Thyroid gland (tissue), 4 donors: ENCODE results near the gene ERICH6. TPM values are rescaled to one million over a fixed set of nuclear protein-coding genes. Genes with fewer than 3 reads are reported as not detected.

Source experiments
- DNase-seq, 2 donors: peaks; one replicate each; pipeline ENCODE4 v3.0.0-alpha.2; 2019
- H3K27ac ChIP-seq, 3 donors: fragments of 200-600 bp; sonication (generic); 1 replicate in 2 of 3; 2 replicates in 1 of 3; pipeline ENCODE4 v1.5.1; 2016 to 2019; ENCODE audit warnings: mild to moderate bottlenecking in 1 of 3, moderate library complexity in 1 of 3
- H3K27me3 ChIP-seq: fragments of 200-600 bp; sonication (generic); one replicate; pipeline ENCODE4 v1.5.1; 2019
- H3K36me3 ChIP-seq, 2 donors: fragments of 200-600 bp; sonication (generic); one replicate each; pipeline ENCODE4 v1.5.1; 2016 to 2019
- H3K4me1 ChIP-seq, 2 donors: fragments of 200-600 bp; sonication (generic); one replicate each; pipeline ENCODE4 v1.5.1; 2017 to 2019
- H3K4me3 ChIP-seq, 3 donors: fragments of 200-600 bp; sonication (generic); replicated peaks in 1 of 3; 1 replicate in 2 of 3; 2 replicates in 1 of 3; pipeline ENCODE4 v1.5.1; 2016; ENCODE audit warnings: mild to moderate bottlenecking in 1 of 3
- H3K9me3 ChIP-seq: fragments of 200-600 bp; sonication (generic); one replicate; pipeline ENCODE4 v1.5.1; 2017
- POLR2A ChIP-seq, 2 donors: fragments of 450-650 bp; IDR thresholded peaks; one replicate each; pipeline ENCODE4 v1.6.1; 2017; ENCODE audit warnings: antibody characterized with exemption in 2 of 2, mild to moderate bottlenecking in 2 of 2, moderate library complexity in 1 of 2
- WGBS, 2 donors: methylation state at CpG; one replicate each; pipeline ENCODE4 v1.1.5; 2017; 5-methylcytosine and 5-hydroxymethylcytosine counted together
- intact Hi-C: fragments of 100-400 bp; cut with DNase I; formaldehyde crosslinking; loops from one replicate; pipeline ENCODE4 v1.15.1; 2023
- total RNA-seq, 4 donors: library from RNA; depleted of rRNA; stranded (reverse); fragments of >200 nt; gene quantifications; one replicate each; pipeline ENCODE4 v1.2.3, GENCODE V29; 2016
- TF ChIP-seq, protein P1 (sequence below), 6 experiments: fragments of 200-600 bp in 3 of 6; fragments of 450-650 bp in 3 of 6; sonication (generic) in 3 of 6; IDR thresholded peaks; one replicate each; pipeline ENCODE4 v1.5.1; 2016 to 2019; ENCODE audit warnings: antibody characterized with exemption in 6 of 6, mild to moderate bottlenecking in 2 of 6, inconsistent platforms in 1 of 6, moderate library complexity in 1 of 6

Gene ERICH6
- total RNA-seq, 4 donors from 2014 or later: 0.11 to 0.27 TPM; not detected in 2

DNA sequence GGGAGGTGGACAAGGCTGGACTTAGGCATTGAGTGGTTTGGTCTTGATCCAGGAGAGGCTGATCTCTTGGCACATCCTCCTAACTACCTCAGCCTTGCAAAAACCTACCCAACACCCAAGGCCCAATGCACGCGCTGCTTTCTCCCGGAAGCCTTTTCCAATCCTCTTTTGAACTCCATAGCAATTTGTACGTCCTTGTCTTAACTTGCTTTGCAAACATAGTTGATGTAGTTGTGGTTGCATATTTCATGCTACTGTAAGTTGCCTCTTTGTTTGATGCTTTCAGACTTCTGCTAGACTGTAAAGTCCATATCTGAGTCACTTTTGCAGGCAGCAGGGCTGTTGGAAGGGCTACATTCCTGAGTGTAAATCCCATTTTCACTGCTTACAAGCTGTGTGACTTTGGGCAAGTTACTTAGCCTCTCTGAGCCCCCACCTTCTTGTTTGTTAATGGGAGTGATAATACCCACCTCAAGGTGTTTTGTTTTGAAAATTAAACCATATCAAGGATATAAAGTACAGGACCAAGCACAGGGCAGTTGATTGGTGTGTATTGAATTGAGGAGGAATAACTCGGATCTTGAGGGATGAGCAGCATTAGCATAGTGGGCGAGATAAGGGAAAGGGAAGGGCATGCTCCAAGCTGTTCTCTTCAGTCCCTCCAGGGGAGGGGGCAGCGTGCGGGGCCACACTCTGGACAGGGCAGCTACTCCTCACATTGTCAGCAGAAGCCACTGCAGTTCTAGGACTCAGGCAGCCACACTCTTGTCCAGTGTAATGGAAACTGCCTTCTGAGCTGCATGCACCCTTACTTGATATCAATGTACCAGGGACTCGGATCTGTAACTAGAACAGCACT lies 30.4 kb upstream of the ERICH6 start:
- TF ChIP-seq, protein P1, sequence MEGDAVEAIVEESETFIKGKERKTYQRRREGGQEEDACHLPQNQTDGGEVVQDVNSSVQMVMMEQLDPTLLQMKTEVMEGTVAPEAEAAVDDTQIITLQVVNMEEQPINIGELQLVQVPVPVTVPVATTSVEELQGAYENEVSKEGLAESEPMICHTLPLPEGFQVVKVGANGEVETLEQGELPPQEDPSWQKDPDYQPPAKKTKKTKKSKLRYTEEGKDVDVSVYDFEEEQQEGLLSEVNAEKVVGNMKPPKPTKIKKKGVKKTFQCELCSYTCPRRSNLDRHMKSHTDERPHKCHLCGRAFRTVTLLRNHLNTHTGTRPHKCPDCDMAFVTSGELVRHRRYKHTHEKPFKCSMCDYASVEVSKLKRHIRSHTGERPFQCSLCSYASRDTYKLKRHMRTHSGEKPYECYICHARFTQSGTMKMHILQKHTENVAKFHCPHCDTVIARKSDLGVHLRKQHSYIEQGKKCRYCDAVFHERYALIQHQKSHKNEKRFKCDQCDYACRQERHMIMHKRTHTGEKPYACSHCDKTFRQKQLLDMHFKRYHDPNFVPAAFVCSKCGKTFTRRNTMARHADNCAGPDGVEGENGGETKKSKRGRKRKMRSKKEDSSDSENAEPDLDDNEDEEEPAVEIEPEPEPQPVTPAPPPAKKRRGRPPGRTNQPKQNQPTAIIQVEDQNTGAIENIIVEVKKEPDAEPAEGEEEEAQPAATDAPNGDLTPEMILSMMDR (IDR thresholded peaks at IDR 0.05): no peak
- H3K9me3 ChIP-seq: no peaks in the 10 kb centered on the region
- intact Hi-C loops: no loop called here
- no peak overlapping the region for H3K4me3 ChIP-seq
- no peak overlapping the region for H3K27ac ChIP-seq
- WGBS, 2 donors: 81 to 89% methylated on average over 8 to 9 of the region's 9 CpGs
- H3K36me3 ChIP-seq: no peaks in the 10 kb centered on the region
- H3K27me3 ChIP-seq: no peaks in the 10 kb centered on the region
- peaks cover 0 to 10% of the 10 kb centered on the region in 2 donors for H3K4me1 ChIP-seq
- no peak for DNase-seq

DNA sequence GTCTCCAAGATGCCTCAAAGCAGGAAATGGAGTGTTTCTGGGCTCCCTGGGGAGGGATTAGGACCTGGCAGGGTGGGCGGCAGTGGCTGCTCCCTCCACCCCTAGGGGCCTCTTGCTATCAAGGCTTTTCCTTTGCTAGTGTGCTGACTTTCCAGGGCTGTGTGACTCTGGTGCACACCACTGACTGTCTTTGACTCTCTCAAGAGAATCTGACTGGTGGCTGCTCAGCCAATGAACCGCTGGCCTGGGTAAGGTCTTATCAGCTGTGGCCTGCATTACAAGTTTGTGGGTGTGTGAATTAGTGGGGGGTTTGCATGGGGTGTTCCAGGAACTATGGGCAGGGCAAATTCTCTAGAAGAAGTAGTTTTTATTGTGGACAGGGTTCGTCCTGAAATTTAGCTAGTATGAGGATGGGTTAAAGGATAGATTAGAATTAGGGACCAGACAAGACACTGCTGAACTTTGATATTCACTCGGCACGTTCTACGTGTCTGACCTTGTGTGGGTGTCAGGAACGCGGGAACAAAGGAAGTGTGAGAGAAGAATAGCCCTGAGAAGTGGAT lies 29.7 kb upstream of the ERICH6 start:
- Histone ChIP-seq H3K27me3 (no peaks in the 10 kb centered on the region), H3K36me3 (no peaks in the 10 kb centered on the region), H3K4me1 (peaks cover 0 to 5% of the 10 kb centered on the region in 2 donors), H3K27ac (no peak overlapping the region), H3K9me3 (no peaks in the 10 kb centered on the region), H3K4me3 (no peak overlapping the region)
- no peak for DNase-seq
- WGBS, 2 donors: 65 to 76% methylated on average over 8 of the region's 8 CpGs
- intact Hi-C loops: no loop called here
- TF ChIP-seq POLR2A (IDR thresholded peaks at IDR 0.05): no peak
- TF ChIP-seq, protein P1 (IDR thresholded peaks at IDR 0.05): no peak

DNA sequence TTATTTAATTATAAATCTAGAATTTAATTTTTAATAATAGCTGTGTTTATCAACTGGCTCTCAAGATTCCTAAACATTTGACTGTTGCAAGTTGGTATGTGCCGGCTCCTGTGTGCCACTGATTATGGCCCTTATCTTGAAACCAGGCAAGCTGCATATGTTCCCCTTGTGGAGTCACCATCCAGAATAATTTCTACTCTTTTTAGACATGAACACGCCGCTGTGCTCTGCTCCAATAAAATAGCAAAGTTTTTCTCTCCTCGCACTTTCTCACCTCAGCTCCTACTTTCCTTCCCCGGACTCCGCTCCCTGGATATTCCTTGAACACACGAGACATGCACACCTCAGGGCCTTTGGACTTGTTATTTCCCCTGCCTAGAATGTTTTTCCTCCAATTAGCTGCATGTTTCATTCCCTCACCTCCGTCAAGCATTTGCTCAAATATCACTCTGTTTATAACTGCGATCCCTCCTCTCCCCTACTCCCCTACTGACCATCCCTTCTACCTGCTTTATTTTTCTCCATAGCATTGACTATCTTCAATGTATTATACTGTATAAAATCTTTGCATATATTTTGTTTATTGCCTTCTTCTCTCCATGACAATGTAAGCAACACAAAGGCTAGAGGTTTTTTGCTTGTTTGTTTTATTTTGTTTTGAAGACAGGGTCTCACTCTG lies 26.1 kb upstream of the ERICH6 start:
- intact Hi-C loops: loop anchor here (5.0 to 10.0 kb wide), 2 partner anchors 55 to 417 kb away; no protein-coding TSS in a partner anchor
- Histone ChIP-seq H3K4me3 (no peak overlapping the region), H3K4me1 (no peaks in the 10 kb centered on the region), H3K9me3 (no peaks in the 10 kb centered on the region), H3K27me3 (no peaks in the 10 kb centered on the region), H3K27ac (no peak overlapping the region), H3K36me3 (no peaks in the 10 kb centered on the region)
- 94 to 96% methylated on average over 9 of the region's 9 CpGs for WGBS, 2 donors
- TF ChIP-seq, protein P1 (IDR thresholded peaks at IDR 0.05): no peak
- TF ChIP-seq POLR2A (IDR thresholded peaks at IDR 0.05): no peak
- DNase-seq: no peak

DNA sequence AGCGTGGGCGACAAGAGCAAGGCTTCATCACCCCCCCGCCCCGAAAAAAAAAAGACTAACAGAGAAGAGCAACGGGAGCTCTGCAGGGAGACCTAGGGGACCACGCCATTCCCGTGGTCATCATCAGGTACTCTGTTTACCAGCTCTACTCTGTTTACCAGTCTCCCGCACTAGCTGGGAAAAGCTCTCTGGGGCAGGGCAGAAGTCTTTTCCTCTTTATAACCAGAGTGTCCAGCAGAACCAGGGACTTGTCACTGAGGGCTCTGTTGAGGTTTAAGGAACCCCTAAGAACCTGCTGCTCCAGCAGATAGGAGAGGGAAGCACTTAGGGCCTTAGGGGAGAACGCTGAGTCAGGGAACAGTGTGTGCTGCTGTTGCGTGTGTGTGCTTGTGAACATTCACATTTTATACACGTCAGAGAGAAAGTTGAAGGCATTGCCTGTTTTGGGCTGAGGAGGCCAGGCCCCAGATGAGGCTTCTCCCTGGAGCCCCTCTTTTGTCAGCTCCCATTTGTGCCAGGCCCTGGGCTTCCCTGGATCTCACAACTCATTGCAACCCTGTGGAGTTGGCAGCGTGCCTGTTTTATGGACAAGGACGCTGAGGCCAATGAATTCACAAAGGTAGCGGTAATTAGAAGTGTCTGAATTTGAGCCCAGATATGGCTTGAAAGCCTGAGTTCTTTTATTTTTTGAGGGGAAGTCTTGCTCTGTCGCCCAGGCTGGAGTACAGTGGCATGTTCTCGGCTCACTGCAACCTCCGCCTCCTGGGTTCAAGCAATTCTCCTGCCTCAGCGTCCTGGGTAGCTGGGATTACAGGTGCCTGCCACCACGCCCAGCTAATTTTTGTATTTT lies 24.2 kb upstream of the ERICH6 start:
- intact Hi-C loops: loop anchor here (5.0 to 10.0 kb wide), 2 partner anchors 57 to 419 kb away; no protein-coding TSS in a partner anchor
- 82 to 88% methylated on average over 19 of the region's 19 CpGs for WGBS, 2 donors
- Histone ChIP-seq H3K4me1 (no peaks in the 10 kb centered on the region), H3K36me3 (no peaks in the 10 kb centered on the region), H3K4me3 (no peak overlapping the region), H3K9me3 (no peaks in the 10 kb centered on the region), H3K27ac (no peak overlapping the region), H3K27me3 (no peaks in the 10 kb centered on the region)
- DNase-seq: no peak
- no peak for TF ChIP-seq POLR2A (IDR thresholded peaks at IDR 0.05)
- TF ChIP-seq, protein P1 (IDR thresholded peaks at IDR 0.05): no peak
